ENCODE data around the gene SLC19A3. TPM values are rescaled to one million over a fixed set of nuclear protein-coding genes. Genes with fewer than 3 reads are reported as not detected.
A peak's percentile ranks its signal among the peaks of the same experiment; 100 is the strongest.

Gene SLC19A3
- total RNA-seq, 1 donor from 2014 or later: not detected

GRCh38 chr2:227719641-227720040 is 1.8 kb upstream of the SLC19A3 start:
- DNase-seq (ENCODE audit: extremely low spot score, unreplicated experiment): no peak
- H3K9me3 Mint-ChIP-seq (ENCODE audit: unreplicated experiment): no peaks in the 10 kb centered on the region
- no peak overlapping the region for H3K27ac Mint-ChIP-seq (ENCODE audit: unreplicated experiment)
- no peak overlapping the region for H3K4me3 Mint-ChIP-seq (ENCODE audit: unreplicated experiment)
- peaks cover 38% of the 10 kb centered on the region for H3K27me3 Mint-ChIP-seq (ENCODE audit: unreplicated experiment)
- H3K36me3 Mint-ChIP-seq (ENCODE audit: unreplicated experiment): no peaks in the 10 kb centered on the region
- peaks cover 9% of the 10 kb centered on the region for H3K4me1 Mint-ChIP-seq (ENCODE audit: unreplicated experiment)
- TF ChIP-seq CTCF (IDR thresholded peaks at IDR 0.05): no peak

GRCh38 chr2:227716501-227716900 is 1.3 kb downstream of the SLC19A3 start:
- Mint-ChIP-seq H3K9me3 (ENCODE audit: unreplicated experiment) (no peaks in the 10 kb centered on the region), H3K36me3 (ENCODE audit: unreplicated experiment) (no peaks in the 10 kb centered on the region), H3K27ac (ENCODE audit: unreplicated experiment) (no peak overlapping the region), H3K4me1 (ENCODE audit: unreplicated experiment) (peaks cover 9% of the 10 kb centered on the region), H3K27me3 (ENCODE audit: unreplicated experiment) (peaks cover 43% of the 10 kb centered on the region), H3K4me3 (ENCODE audit: unreplicated experiment) (no peak overlapping the region)
- TF ChIP-seq CTCF (IDR thresholded peaks at IDR 0.05): no peak
- DNase-seq (ENCODE audit: extremely low spot score, unreplicated experiment): no peak

DNA sequence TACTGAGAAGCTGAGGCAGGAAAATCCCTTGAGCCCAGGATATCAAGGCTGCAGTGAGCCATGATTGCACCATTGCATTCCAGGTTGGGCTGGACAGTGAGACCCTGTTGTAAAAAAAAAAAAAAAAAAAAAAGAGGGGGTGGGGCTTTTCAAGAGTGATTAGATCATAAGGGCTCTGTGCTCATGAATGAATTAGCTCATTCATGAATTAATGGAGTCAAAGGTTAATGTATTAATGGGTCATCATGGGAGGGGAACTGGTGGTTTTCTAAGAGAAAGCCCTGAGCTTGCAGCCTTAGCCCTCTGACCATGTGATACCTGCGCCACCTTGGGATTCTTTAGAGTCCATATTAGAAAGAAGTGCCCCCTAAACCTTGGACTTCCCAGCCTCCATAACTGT is 4.5 kb downstream of the SLC19A3 start:
- Mint-ChIP-seq H3K9me3 (ENCODE audit: unreplicated experiment) (no peaks in the 10 kb centered on the region), H3K36me3 (ENCODE audit: unreplicated experiment) (no peaks in the 10 kb centered on the region), H3K27me3 (ENCODE audit: unreplicated experiment) (peaks cover 45% of the 10 kb centered on the region), H3K4me3 (ENCODE audit: unreplicated experiment) (no peak overlapping the region), H3K27ac (ENCODE audit: unreplicated experiment) (no peak overlapping the region), H3K4me1 (ENCODE audit: unreplicated experiment) (peaks cover 9% of the 10 kb centered on the region)
- TF ChIP-seq CTCF (IDR thresholded peaks at IDR 0.05): no peak
- DNase-seq (ENCODE audit: extremely low spot score, unreplicated experiment): no peak

DNA sequence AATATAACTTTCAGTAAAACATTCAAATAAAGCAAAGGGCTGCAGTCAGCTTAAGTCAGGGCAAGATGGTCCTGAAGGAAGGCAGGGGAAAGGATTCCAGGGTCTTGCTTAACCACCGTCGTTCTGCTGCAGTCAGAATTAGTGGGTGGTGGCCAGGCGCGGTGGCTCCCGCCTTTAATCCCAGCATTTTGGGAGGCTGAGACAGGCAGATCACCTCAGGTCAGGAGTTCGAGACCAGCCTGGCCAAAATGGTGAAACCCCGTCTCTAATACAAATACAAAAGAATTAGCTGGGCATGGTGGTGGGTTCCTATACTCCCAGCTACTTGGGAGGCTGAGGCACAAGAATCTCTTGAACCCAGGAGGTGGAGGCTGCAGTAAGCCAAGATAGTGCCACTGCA is 6.8 kb downstream of the SLC19A3 start:
- Mint-ChIP-seq H3K4me1 (ENCODE audit: unreplicated experiment) (no peaks in the 10 kb centered on the region), H3K36me3 (ENCODE audit: unreplicated experiment) (no peaks in the 10 kb centered on the region), H3K27me3 (ENCODE audit: unreplicated experiment) (peaks cover 39% of the 10 kb centered on the region), H3K4me3 (ENCODE audit: unreplicated experiment) (no peak overlapping the region), H3K9me3 (ENCODE audit: unreplicated experiment) (no peaks in the 10 kb centered on the region), H3K27ac (ENCODE audit: unreplicated experiment) (no peak overlapping the region)
- TF ChIP-seq CTCF (IDR thresholded peaks at IDR 0.05): no peak
- peak; percentile 69 for DNase-seq (ENCODE audit: extremely low spot score, unreplicated experiment)

- Mint-ChIP-seq H3K27me3 (ENCODE audit: unreplicated experiment) (peaks cover 20% of the 10 kb centered on the region), H3K4me1 (ENCODE audit: unreplicated experiment) (peaks cover 11% of the 10 kb centered on the region), H3K27ac (ENCODE audit: unreplicated experiment) (no peak overlapping the region), H3K4me3 (ENCODE audit: unreplicated experiment) (no peak overlapping the region), H3K36me3 (ENCODE audit: unreplicated experiment) (no peaks in the 10 kb centered on the region), H3K9me3 (ENCODE audit: unreplicated experiment) (no peaks in the 10 kb centered on the region)
- TF ChIP-seq CTCF (IDR thresholded peaks at IDR 0.05): no peak
- no peak for DNase-seq (ENCODE audit: extremely low spot score, unreplicated experiment)
Measured at GRCh38 chr2:227707390-227707789, 10.4 kb downstream of the SLC19A3 start.

Measured in osteocyte (in vitro differentiated cells).